ENCODE results near the gene ARPC1A. TPM values are rescaled to one million over a fixed set of nuclear protein-coding genes. Genes with fewer than 3 reads are reported as not detected.

Gene ARPC1A
- total RNA-seq, 1 experiment from 2014 or later, result 253 TPM

DNA sequence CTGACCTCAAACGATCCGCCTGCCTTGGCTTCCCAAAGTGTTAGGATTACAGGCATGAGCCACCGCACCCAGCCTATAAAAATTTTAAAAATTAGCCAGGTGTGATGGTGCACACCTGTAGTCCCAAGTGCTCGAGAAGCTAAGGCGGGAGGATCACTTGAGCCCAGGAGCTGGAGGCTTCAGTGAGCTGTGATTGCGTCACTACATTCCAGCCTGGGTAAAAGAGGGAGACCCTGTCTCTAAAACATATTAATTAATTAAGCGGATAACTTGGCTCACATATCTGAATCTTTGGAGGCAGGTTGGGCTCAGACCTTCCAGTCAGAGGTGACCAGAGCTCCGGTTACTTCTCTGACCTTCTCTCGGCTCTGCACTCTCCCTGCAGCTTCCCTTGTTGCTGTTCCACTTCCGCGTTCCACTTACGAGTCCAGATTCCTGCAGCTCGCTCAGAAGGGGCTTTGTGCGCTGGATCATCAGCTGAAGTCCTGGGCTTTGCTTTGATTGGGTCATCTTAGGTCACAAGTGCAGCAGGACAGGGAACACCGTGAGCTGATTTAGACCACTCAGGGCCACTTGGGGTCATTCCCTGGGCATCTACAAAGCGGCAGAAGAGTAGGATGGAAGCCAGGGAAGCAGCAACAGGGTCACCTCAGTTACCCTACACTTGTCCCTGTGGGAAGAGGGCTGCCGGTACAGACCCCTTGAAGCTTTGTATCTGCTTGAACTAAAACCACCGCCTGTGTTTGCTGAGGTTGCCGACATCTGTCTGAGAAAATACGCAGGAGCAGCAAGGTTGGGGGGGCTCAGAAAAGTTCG is 46.8 kb downstream of the ARPC1A start:
- Histone ChIP-seq H3K27me3 (ENCODE audit: control insufficient read depth, insufficient read depth, low read length) (no peaks in the 10 kb centered on the region), H3K27ac (ENCODE audit: low read length) (peak overlapping the region; percentile 73), H3K4me3 (ENCODE audit: low read depth in 2 of 2, low read length in 2 of 2) (peak overlapping the region in 1 of 2 experiments; percentile 14; a peak in 1 of 4 replicates), H3K36me3 (ENCODE audit: control insufficient read depth, insufficient read depth, low read length) (no peaks in the 10 kb centered on the region), H3K9me3 (ENCODE audit: control insufficient read depth, insufficient read depth, low read depth, low read length) (no peaks in the 10 kb centered on the region), H3K4me1 (ENCODE audit: control insufficient read depth, insufficient read depth, low read length) (peaks cover 23% of the 10 kb centered on the region)
- POLR2A ChIA-PET, result no interaction called here
- in situ Hi-C loops (cut with HindIII; ENCODE audit: low pct_unique_long_range_greater_than_20kb, low sequenced_read_pairs), result no loop called here
- no peak for DNase-seq (ENCODE audit: low read depth, low spot score)
- no TSS peak for BruUV-seq (replicated peaks)
- CTCF ChIA-PET, result interaction anchor here (1.0 kb wide), 1 partner anchor 43 kb away, joined by 3 read pairs; no protein-coding TSS in a partner anchor
- intact Hi-C loops (cut with micrococcal nuclease; ENCODE audit: unreplicated experiment), result no loop called here
- TF ChIP-seq SIN3A (IDR thresholded peaks at IDR 0.05; ENCODE audit: borderline replicate concordance, insufficient read depth, low read depth, low read length), result no peak
- 0 out of 2 replicates have a peak, but pooled peaks have one; percentile 38 for TF ChIP-seq TCF7L2 (IDR thresholded peaks at IDR 0.05; ENCODE audit: low read depth, low read length)
- TF ChIP-seq, protein P1, sequence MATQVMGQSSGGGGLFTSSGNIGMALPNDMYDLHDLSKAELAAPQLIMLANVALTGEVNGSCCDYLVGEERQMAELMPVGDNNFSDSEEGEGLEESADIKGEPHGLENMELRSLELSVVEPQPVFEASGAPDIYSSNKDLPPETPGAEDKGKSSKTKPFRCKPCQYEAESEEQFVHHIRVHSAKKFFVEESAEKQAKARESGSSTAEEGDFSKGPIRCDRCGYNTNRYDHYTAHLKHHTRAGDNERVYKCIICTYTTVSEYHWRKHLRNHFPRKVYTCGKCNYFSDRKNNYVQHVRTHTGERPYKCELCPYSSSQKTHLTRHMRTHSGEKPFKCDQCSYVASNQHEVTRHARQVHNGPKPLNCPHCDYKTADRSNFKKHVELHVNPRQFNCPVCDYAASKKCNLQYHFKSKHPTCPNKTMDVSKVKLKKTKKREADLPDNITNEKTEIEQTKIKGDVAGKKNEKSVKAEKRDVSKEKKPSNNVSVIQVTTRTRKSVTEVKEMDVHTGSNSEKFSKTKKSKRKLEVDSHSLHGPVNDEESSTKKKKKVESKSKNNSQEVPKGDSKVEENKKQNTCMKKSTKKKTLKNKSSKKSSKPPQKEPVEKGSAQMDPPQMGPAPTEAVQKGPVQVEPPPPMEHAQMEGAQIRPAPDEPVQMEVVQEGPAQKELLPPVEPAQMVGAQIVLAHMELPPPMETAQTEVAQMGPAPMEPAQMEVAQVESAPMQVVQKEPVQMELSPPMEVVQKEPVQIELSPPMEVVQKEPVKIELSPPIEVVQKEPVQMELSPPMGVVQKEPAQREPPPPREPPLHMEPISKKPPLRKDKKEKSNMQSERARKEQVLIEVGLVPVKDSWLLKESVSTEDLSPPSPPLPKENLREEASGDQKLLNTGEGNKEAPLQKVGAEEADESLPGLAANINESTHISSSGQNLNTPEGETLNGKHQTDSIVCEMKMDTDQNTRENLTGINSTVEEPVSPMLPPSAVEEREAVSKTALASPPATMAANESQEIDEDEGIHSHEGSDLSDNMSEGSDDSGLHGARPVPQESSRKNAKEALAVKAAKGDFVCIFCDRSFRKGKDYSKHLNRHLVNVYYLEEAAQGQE (IDR thresholded peaks at IDR 0.05; ENCODE audit: insufficient read depth in 1 of 2, low read depth in 2 of 2, low read length in 1 of 2), result no peak
- TF ChIP-seq, protein P2, sequence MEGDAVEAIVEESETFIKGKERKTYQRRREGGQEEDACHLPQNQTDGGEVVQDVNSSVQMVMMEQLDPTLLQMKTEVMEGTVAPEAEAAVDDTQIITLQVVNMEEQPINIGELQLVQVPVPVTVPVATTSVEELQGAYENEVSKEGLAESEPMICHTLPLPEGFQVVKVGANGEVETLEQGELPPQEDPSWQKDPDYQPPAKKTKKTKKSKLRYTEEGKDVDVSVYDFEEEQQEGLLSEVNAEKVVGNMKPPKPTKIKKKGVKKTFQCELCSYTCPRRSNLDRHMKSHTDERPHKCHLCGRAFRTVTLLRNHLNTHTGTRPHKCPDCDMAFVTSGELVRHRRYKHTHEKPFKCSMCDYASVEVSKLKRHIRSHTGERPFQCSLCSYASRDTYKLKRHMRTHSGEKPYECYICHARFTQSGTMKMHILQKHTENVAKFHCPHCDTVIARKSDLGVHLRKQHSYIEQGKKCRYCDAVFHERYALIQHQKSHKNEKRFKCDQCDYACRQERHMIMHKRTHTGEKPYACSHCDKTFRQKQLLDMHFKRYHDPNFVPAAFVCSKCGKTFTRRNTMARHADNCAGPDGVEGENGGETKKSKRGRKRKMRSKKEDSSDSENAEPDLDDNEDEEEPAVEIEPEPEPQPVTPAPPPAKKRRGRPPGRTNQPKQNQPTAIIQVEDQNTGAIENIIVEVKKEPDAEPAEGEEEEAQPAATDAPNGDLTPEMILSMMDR (IDR thresholded peaks at IDR 0.05), result no peak
- no peak for TF ChIP-seq POLR2AphosphoS5 (IDR thresholded peaks at IDR 0.05; ENCODE audit: low read depth, low read length)
- no peak for ATAC-seq

DNA sequence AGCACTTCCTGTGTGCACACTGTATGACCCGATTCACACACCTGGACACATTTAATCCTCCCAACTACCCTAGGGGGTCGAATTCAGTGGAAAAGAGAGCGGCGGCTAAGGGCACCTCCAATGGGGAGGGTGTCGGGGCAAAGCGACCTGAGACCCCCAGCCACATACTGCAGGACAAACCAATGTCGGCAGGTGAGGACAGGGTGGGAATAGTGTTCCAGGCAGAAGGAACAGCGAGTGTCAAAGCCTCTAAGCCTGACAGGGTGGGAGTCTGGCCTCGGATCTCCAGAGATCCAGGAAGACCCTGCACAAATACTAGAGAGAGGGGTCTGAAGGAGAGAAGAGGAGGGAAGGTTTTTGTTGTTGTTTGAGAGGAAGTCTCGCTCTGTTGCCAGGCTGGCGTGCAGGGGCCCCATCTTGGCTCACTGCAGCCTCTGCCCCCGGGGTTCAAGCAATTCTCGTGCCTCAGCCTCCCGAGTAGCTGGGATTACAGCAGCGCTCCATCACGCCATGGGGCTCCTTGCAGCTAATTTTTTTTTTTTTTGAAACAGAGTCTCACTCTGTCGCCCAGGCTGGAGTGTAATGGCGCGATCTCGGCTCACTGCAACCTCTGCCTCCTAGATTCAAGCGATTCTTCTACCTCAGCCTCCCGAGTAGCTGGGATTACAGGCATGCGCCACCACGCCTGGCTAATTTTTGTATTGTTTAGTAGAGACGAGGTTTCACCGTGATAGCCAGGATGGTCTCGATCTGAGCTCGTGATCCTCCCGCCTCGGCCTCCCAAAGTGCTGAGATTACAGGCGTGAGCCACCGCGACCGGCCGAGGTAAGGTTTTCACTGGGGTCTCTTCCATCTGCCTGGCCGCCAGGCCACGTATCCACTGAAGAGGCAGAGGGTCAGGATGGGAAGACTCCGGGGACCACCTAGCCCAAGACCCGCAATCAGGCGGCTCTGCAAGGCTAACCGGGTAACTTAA is 47.7 kb downstream of the ARPC1A start:
- TF ChIP-seq POLR2AphosphoS5 (IDR thresholded peaks at IDR 0.05; ENCODE audit: low read depth, low read length) (no peak), TCF7L2 (IDR thresholded peaks at IDR 0.05; ENCODE audit: low read depth, low read length) (no peak), SIN3A (IDR thresholded peaks at IDR 0.05; ENCODE audit: borderline replicate concordance, insufficient read depth, low read depth, low read length) (no peak)
- TF ChIP-seq, protein P2 (IDR thresholded peaks at IDR 0.05), result no peak
- TF ChIP-seq, protein P1 (IDR thresholded peaks at IDR 0.05; ENCODE audit: insufficient read depth in 1 of 2, low read depth in 2 of 2, low read length in 1 of 2), result no peak
- ATAC-seq (no peak), DNase-seq (ENCODE audit: low read depth, low spot score) (no peak)
- in situ Hi-C loops (cut with HindIII; ENCODE audit: low pct_unique_long_range_greater_than_20kb, low sequenced_read_pairs), result no loop called here
- Histone ChIP-seq H3K27ac (ENCODE audit: low read length) (peak overlapping the region; percentile 77), H3K4me1 (ENCODE audit: control insufficient read depth, insufficient read depth, low read length) (peaks cover 24% of the 10 kb centered on the region), H3K36me3 (ENCODE audit: control insufficient read depth, insufficient read depth, low read length) (no peaks in the 10 kb centered on the region; the same call in 1 of the 2 replicates), H3K27me3 (ENCODE audit: control insufficient read depth, insufficient read depth, low read length) (no peaks in the 10 kb centered on the region), H3K4me3 (ENCODE audit: low read depth in 2 of 2, low read length in 2 of 2) (peak overlapping the region; percentile 63 to 81), H3K9me3 (ENCODE audit: control insufficient read depth, insufficient read depth, low read depth, low read length) (no peaks in the 10 kb centered on the region)
- POLR2A ChIA-PET, result interaction anchor here (0.7 kb wide), 1 partner anchor 40 kb away, joined by 9 read pairs; no protein-coding TSS in a partner anchor
- intact Hi-C loops (cut with micrococcal nuclease; ENCODE audit: unreplicated experiment), result no loop called here
- CTCF ChIA-PET, result interaction anchor here (0.6 to 1.0 kb wide), 2 partner anchors 16 to 42 kb away, joined by 3 to 10 read pairs; no protein-coding TSS in a partner anchor
- BruUV-seq (replicated peaks), result TSS peak; percentile 69
